A549 (cell line): ENCODE data around the gene PHTF2.

Experiments used
- EHMT2 ChIP-seq: fragments of 200-600 bp; sonication (generic); IDR thresholded peaks from 2 replicates; pipeline ENCODE4 v1.6.1; 2016; ENCODE audit warnings: antibody characterized with exemption, low read depth, mild to moderate bottlenecking, moderate library complexity
- HDAC2 ChIP-seq: fragments of 200-600 bp; sonication (generic); IDR thresholded peaks from 2 replicates; pipeline ENCODE4 v1.6.1; 2016
- HOXB5 ChIP-seq: fragments of 250-450 bp; sonication (Bioruptor Pico); IDR thresholded peaks from 2 replicates; pipeline ENCODE4 v1.5.0; 2020; ENCODE audit warnings: mild to moderate bottlenecking, moderate library complexity
- JUN ChIP-seq, 2 experiments: fragments of >200 bp; sonication (Bioruptor Twin); formaldehyde crosslinking; IDR thresholded peaks; 2 replicates in 1 of 2; 3 replicates in 1 of 2; pipeline ENCODE4 v1.6.1; 2016 to 2017
- KDM5A ChIP-seq: fragments of 200-600 bp; sonication (generic); IDR thresholded peaks from 2 replicates; pipeline ENCODE4 v1.6.1; 2016; ENCODE audit warnings: antibody characterized with exemption, mild to moderate bottlenecking
- MYC ChIP-seq: IDR thresholded peaks from 2 replicates; pipeline ENCODE4 v1.6.1; 2012; ENCODE audit warnings: mild to moderate bottlenecking, inconsistent platforms, low read length, improper control_type of control experiment, borderline replicate concordance
- NPAS2 ChIP-seq: fragments of 250-450 bp; sonication (Bioruptor Pico); IDR thresholded peaks from 2 replicates; pipeline ENCODE4 v1.8.0; 2022; ENCODE audit warnings: mild to moderate bottlenecking, moderate library complexity, borderline replicate concordance
- POLR2A ChIP-seq: IDR thresholded peaks from 2 replicates; pipeline ENCODE4 v1.6.1; 2012; ENCODE audit warnings: mild to moderate bottlenecking, low read length
- REST ChIP-seq: fragments of 200-600 bp; sonication (generic); IDR thresholded peaks from 2 replicates; pipeline ENCODE4 v1.6.1; 2016; ENCODE audit warnings: antibody characterized with exemption, mild to moderate bottlenecking, moderate library complexity
- RNF2 ChIP-seq: fragments of 200-600 bp; sonication (generic); IDR thresholded peaks from 2 replicates; pipeline ENCODE4 v1.6.1; 2016; ENCODE audit warnings: low read depth, mild to moderate bottlenecking, antibody characterized with exemption, moderate library complexity, borderline replicate concordance
- USF2 ChIP-seq: fragments of 450-650 bp; IDR thresholded peaks from 2 replicates; pipeline ENCODE4 v1.6.1; 2014; ENCODE audit warnings: antibody characterized with exemption
- TF ChIP-seq, protein P1 (sequence below): fragments of >200 bp; sonication (Bioruptor Twin); formaldehyde crosslinking; IDR thresholded peaks from 3 replicates; pipeline ENCODE4 v1.5.1; 2016

DNA sequence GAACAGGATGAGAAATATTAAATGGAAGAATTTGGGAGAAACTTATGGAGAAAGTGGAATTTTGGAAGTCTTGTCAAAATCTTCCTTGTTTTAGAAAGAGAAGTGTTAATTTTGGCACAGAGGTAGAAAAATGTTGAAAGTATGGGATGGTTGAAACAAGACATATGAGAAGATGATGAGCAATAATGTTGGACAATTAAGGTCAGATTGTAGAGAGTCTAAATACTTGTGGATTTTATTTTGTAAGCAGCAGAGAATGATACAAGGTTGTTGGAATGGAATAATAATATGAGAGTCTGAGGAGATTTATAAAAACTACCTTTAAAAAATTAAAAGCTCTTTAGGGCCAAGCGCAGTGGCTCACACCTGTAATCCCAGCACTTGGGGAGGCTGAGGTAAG is 34.6 kb downstream of the PHTF2 start:
- no peak for TF ChIP-seq NPAS2
- no peak for TF ChIP-seq KDM5A
- TF ChIP-seq, protein P1, sequence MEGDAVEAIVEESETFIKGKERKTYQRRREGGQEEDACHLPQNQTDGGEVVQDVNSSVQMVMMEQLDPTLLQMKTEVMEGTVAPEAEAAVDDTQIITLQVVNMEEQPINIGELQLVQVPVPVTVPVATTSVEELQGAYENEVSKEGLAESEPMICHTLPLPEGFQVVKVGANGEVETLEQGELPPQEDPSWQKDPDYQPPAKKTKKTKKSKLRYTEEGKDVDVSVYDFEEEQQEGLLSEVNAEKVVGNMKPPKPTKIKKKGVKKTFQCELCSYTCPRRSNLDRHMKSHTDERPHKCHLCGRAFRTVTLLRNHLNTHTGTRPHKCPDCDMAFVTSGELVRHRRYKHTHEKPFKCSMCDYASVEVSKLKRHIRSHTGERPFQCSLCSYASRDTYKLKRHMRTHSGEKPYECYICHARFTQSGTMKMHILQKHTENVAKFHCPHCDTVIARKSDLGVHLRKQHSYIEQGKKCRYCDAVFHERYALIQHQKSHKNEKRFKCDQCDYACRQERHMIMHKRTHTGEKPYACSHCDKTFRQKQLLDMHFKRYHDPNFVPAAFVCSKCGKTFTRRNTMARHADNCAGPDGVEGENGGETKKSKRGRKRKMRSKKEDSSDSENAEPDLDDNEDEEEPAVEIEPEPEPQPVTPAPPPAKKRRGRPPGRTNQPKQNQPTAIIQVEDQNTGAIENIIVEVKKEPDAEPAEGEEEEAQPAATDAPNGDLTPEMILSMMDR, result no peak
- no peak for TF ChIP-seq EHMT2
- TF ChIP-seq MYC, result no peak
- TF ChIP-seq RNF2, result no peak
- TF ChIP-seq HOXB5, result no peak
- TF ChIP-seq POLR2A, result no peak
- no peak for TF ChIP-seq USF2
- no peak for TF ChIP-seq JUN (IDR thresholded peaks at IDR 0.05)
- TF ChIP-seq REST, result no peak
- TF ChIP-seq HDAC2, result no peak
